GM20000 (cell line): ENCODE data around the gene XPC.

ENCODE experiments used
- DNase-seq: peaks from one replicate; pipeline ENCODE4 v3.0.0; 2012; ENCODE audit warnings: low spot score
- CTCF ChIP-seq: IDR thresholded peaks from 2 replicates; pipeline ENCODE4 v1.5.1; 2012; ENCODE audit warnings: mild to moderate bottlenecking, control low read depth; ENCODE audit errors: extremely low read depth, missing control alignments

XPC gene

GRCh38 chr3:14204515-14205284 lies 26.3 kb upstream of the XPC start:
- DNase-seq: no peak
- TF ChIP-seq CTCF: no peak

- TF ChIP-seq CTCF: peak; percentile 60
- DNase-seq: peak; percentile 74
These were observed 25.2 kb upstream of the XPC start for GRCh38 chr3:14203521-14204079.

DNA sequence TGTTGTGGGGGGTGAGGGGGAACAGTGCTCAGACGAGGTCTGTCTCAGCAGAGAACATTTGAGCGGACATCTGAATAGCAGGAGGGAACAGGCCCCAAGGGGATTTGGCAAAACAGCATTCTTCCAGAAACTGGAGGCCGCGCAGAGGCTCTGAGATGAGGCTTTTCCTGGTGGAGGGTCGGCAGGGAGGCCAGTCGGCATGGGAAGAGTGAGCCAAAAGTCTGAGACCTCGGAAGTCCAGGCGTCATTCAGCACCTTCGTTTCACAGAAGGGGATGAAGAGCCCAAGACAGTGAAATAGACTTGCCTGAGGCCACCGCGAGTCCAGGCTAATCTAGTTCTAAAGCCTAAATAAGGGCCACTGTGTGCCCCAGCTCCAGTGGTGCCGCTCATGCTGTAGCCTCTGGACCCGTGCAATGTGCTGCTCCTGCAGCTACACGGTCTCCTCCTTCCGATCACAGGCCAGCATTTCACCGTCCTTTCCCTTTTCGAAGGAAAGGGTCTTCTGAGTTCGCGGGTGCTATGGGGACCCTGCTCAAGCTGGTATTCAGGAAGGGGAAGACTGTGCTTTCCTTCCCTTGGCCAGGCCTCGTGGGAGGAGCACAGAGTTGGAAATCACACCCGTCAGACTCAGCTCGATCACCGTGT lies 24.6 kb upstream of the XPC start:
- DNase-seq: no peak
- TF ChIP-seq CTCF: no peak

DNA sequence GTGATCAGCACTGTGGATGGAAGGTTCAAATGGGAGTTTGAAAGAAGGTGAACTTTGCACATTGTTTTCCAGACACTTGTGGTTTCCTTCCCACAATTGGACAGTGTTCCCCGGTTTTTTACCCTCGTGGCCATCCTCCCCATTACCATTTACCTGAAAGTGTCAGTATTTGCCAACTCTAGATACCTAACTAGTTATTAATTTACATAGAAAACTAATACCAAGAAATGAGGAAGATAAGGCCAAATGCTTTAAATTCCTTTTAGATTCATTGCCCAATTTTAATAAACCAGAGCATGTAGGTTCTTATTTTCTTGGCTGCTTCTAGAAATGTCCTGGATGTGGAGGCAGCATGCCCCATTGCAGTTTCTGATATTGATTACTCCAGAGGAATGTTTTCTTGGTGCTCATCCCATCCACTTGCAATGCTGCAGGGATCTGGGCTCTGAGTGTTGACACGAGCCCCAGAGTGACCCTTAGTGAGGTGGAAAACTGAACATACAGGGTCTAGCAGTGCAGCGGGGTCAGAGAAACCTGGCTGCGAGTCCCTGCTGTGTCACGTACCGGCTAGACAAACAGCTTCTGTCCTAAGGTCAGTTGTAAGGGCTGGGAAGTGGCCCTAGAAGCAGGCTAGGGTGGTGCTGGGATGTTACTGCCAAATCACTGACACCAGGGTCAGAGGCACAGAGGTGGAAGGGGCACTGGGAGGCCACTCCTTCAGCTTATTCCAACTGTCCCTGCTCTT lies 23.7 kb upstream of the XPC start:
- no peak for TF ChIP-seq CTCF
- no peak for DNase-seq

- DNase-seq: no peak
- no peak for TF ChIP-seq CTCF
These were observed 22.4 kb upstream of the XPC start for GRCh38 chr3:14200841-14201240.

DNA sequence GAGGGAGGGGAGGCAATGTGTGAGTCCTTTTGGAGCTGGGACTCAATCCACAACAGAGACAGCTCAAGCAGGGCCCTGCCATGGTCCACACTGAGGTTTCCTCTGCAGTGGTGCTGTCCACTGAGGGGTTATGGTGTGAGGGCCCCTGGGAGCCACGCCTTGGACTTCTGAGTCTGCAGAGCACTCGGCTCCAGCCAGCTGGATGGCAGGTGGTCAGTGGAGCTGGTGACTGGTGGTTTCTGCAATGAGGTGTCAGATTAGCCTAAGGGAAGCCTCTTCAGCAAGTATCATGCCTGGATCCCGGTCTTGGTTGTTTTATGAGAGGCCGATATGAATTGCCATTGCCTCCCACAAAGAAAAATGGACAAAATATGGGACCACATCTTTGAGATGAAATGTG lies 21.9 kb upstream of the XPC start:
- DNase-seq: no peak

More for the DNA sequence above, 21.9 kb upstream of the XPC start:
- no peak for TF ChIP-seq CTCF
